ENCODE data around the gene IMMP2L.
A peak's percentile ranks its signal among the peaks of the same experiment; 100 is the strongest.

The IMMP2L gene

DNA sequence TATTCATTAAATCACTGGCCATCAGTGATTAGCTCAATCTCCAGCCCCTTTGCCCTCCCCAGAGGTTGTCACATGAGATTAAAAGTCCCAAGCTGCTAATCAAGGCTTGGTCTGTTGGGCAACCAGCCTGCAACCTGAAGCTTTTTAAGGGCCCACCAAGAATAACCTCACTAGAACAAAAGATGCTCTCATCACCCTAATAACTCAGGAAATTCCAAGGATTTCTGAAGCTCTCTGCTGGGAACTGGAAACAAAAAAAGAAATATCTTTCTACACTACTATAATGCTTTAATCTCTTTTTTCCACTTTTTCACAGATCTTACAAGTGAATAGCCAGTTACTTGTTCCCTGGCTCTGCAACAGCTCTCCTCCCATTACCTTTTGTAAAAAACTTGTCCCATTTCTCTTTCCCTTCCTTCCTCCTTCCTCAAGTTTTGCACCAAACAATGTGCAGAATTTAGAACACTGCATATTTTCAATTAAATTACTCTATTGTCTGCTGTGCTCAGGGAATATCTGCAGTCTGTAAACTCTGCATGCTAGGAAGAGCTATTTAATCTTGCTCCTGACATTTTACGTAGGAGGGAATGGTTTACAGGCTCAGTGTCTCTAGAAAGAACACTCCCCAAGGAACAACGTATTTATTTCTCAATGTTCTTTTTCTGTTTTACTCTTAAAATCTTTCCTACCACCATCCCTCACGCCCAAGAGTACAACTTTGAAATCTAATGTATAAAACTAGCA, 169.1 kb downstream of the IMMP2L start:
- no peak for DNase-seq (ENCODE audit: low spot score)

DNA sequence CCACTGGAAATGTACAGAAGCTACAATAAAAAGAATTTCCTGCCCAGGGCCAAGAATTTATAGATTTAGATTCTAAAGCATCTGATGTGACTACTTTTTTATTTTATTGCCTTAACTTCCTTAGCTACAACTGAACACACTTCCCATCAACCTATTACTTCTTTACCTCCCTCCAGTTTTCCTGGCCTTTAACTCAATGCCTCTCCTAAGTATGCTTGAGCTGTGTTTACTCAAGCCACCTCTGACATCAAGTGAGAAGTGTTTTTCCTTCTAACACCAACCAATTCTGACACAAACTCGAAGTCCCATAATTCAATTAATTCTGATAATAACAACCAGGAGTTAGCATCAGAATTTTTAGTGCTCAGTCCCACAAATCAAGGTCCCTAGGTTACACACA, 170.0 kb downstream of the IMMP2L start:
- DNase-seq (ENCODE audit: low spot score): no peak

GRCh38 chr7:111390000-111390399, 172.3 kb downstream of the IMMP2L start:
- no peak for DNase-seq (ENCODE audit: low spot score)

DNA sequence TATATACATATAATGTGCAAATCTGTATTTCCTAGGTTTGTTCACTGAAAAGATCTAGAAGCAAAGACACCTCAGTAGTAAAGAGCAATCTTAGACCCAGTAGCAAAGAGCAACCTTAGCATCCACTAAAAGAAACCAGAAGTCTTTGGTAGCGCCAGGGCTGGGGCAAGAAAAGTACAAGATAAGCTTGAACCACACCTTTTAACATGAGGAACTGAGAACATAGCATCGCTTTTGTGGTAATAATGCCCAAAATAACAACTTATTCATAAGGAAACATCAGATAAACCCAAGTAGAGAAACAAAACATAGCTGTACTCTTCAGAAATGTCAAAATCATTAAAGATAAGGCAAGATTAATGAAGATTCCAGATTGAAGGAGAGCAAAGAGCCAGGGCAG, 173.4 kb downstream of the IMMP2L start:
- no peak for DNase-seq (ENCODE audit: low spot score)

DNA sequence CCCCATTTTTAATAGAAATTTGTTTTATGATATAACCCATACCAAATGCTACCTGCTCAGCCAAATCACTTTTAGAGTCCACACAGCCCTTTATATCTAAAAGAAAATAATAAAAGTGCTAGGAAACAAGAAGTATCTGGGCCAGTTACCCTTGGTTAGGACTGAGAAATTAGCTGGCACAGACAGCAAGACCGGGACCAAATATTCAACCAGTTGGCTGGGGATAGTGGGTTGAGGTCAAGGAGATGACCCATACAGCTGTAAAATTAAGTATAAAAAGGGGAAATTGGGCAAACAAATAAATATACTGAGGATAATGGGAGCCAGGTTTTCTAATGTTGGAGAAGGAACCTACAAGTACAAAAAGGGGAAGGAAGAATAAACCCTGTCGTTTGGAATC, 174.3 kb downstream of the IMMP2L start:
- DNase-seq (ENCODE audit: low spot score): no peak

- peak; percentile 29 for DNase-seq (ENCODE audit: low spot score)
These were observed 178.0 kb downstream of the IMMP2L start for GRCh38 chr7:111384065-111384891.

- DNase-seq (ENCODE audit: low spot score): no peak
These were observed 179.2 kb downstream of the IMMP2L start for GRCh38 chr7:111383133-111383532.

DNA sequence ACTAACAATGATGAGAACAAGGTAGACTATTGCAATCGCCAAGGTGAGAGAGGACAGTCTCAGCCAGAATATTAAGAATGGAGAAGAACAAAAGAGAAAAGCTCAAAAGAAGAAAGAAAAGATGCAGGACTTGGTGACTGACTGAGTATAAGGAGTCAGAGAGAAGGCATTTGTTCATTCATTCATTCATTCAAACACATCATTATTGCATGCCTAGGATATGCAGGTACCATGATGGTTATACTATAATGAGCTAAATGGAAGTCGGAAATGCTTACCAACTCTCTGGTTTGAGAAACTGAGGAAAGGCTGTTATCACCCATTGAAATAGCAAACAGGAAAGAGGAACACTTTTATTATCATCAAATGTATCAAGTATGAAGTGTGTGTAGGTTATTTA, 180.7 kb downstream of the IMMP2L start:
- DNase-seq (ENCODE audit: low spot score): no peak

GRCh38 chr7:111380945-111381344, 181.3 kb downstream of the IMMP2L start:
- no peak for DNase-seq (ENCODE audit: low spot score)

DNA sequence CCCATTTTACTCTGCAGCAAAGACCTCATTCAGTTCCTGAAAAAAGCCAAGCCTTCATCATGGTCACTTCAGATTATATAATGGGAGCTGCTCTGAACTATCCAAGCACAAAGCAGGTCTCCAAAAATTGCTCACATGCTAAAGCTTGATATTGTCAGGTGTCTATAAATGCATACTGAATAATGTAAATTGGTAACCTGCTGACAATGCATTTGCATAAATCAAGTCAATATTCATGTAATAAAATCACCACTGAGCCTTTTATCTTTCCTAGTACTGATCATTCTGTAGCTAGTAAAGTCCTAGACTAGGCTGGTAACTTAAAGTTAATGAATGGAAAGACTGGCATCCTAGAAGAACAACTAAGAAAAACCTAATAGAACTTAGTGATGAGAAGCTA, 188.3 kb downstream of the IMMP2L start:
- no peak for DNase-seq (ENCODE audit: low spot score)

- no peak for DNase-seq (ENCODE audit: low spot score)
These were observed 190.9 kb downstream of the IMMP2L start for GRCh38 chr7:111371437-111371836.

DNA sequence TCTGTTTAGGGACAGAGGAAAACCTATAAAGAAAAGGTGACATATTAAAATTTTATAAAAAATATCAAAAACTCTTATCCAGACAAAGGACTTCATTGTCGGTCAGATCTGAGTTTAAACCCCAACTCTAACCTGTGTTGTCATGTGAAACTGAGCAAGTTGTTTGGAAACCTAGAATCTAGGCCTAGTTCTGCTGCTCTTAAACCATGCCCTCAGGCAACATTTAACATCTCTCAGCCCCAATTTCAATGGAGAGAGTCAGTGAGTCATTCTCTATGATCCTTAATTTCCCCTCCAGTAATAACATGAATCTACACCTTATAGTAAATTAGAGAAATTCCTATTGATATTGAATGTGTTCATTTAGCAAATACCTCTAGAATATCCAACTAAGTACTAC, 192.3 kb downstream of the IMMP2L start:
- no peak for DNase-seq (ENCODE audit: low spot score)

DNA sequence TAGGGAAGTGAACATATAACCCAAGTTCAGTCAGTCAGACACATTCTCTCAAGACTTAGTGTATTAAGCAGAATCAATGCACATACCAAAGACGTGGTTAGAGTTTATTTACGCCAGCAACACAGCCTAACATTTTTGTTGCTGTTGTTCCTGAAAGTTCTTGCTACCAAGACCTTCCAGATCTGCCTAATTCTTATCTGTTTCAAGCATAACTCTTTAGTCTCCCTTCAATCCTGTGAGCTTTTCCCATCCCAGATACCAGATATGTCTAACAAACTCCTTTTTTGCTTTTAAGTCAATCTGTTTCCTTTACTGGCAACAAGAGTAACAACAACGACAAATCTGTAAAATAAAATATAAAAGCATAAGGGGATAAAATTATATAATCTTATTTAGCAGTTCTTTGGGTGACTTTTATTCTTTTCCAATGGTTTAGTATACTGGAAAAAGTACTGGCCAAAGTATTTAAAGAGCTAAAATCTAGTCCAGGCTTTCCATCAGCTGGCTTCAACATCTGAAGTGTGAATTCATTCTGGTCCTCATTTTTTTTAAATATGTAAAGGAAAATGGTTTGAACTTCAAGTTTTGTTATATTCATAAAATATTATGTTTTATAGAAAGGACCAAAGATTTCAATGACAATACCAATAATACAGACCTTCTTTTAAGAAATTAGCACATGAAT, 193.8 kb downstream of the IMMP2L start:
- no peak for DNase-seq (ENCODE audit: low spot score)

- no peak for DNase-seq (ENCODE audit: low spot score)
These were observed 197.9 kb downstream of the IMMP2L start for GRCh38 chr7:111364413-111364812.

DNA sequence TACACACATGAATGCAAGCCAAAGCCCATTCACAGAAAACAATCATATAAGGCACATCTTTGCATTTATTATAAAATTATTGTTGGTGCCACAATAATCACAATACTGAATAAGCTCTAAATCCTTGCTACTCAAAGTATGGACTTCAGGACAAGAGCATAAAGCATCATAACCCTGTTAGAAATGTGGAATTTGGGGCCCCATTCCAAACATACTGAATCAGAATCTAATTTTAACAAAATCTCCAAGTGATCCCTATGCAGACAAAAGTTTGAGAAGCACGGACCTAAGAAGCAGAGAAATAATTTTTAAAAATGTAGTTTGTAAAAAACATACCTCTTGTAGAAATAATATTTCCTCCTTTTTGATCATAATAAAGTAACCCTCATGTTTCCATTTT, 199.2 kb downstream of the IMMP2L start:
- DNase-seq (ENCODE audit: low spot score): peak; percentile 13

- DNase-seq (ENCODE audit: low spot score): peak; percentile 14
These were observed 199.7 kb downstream of the IMMP2L start for GRCh38 chr7:111362506-111363054.

GRCh38 chr7:111358915-111359314, 203.4 kb downstream of the IMMP2L start:
- DNase-seq (ENCODE audit: low spot score): no peak

- no peak for DNase-seq (ENCODE audit: low spot score)
These were observed 204.6 kb downstream of the IMMP2L start for GRCh38 chr7:111357691-111358090.

- DNase-seq (ENCODE audit: low spot score): no peak
These were observed 205.4 kb downstream of the IMMP2L start for GRCh38 chr7:111356941-111357340.

GRCh38 chr7:111352319-111352718, 210.0 kb downstream of the IMMP2L start:
- DNase-seq (ENCODE audit: low spot score): no peak

DNA sequence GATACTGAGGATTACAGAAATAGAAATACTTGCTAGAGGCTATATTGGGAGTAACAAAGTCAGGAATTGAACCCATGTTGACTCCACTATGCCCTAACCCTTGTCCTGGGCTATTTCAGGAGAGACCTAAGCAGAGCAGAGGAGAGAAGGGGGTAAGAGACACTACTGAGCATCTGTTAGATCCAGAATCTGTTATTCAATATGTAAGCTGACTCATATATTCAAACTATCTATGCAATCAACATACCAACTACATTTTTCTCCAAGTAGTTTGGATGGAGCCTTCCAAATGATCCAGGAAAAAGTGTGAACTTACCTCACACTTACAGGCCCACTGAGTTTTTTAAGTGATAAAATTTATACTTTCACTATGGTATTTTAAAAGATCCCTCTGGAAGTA, 216.1 kb downstream of the IMMP2L start:
- no peak for DNase-seq (ENCODE audit: low spot score)

GRCh38 chr7:111343017-111343416, 219.3 kb downstream of the IMMP2L start:
- DNase-seq (ENCODE audit: low spot score): no peak

- DNase-seq (ENCODE audit: low spot score): no peak
These were observed 223.3 kb downstream of the IMMP2L start for GRCh38 chr7:111339006-111339405.

All from AG08396 (cell line).